HepG2 (cell line): ENCODE measurements around the gene CDK3. TPM values are rescaled to one million over a fixed set of nuclear protein-coding genes. Genes with fewer than 3 reads are reported as not detected.

Experiments
- FOXO1 ChIP-seq: sonication (generic); formaldehyde crosslinking; IDR thresholded peaks from 2 replicates; pipeline ENCODE4 v1.4.0; 2020; ENCODE audit warnings: missing genetic modification reagents
- KDM2A ChIP-seq: sonication (generic); formaldehyde crosslinking; IDR thresholded peaks from 2 replicates; pipeline ENCODE4 v1.4.0; 2020; ENCODE audit warnings: low read depth, missing genetic modification reagents, borderline replicate concordance
- LBX2 ChIP-seq: sonication (generic); formaldehyde crosslinking; IDR thresholded peaks from 2 replicates; pipeline ENCODE4 v1.5.0; 2020; ENCODE audit warnings: missing genetic modification reagents, mild to moderate bottlenecking, borderline replicate concordance
- NR1H2 ChIP-seq: sonication (generic); formaldehyde crosslinking; IDR thresholded peaks from 2 replicates; pipeline ENCODE4 v1.8.1; 2022; ENCODE audit warnings: low read depth, missing genetic modification reagents, borderline replicate concordance
- RFXANK ChIP-seq: IDR thresholded peaks from 2 replicates; pipeline ENCODE4 v1.6.1; 2016
- TCF7 ChIP-seq: sonication (generic); IDR thresholded peaks from 2 replicates; pipeline ENCODE4 v1.6.1; 2016; ENCODE audit warnings: antibody characterized with exemption, low read depth
- ZBTB39 ChIP-seq: sonication (generic); formaldehyde crosslinking; IDR thresholded peaks from 2 replicates; pipeline ENCODE4 v1.5.0; 2020; ENCODE audit warnings: missing genetic modification reagents
- ZBTB40 ChIP-seq, 2 experiments: fragments of 450-650 bp in 1 of 2; sonication (generic) in 1 of 2; formaldehyde crosslinking in 1 of 2; IDR thresholded peaks; 2 replicates each; pipeline versions ENCODE4 v1.6.1 to v1.8.0; 2016 to 2022; ENCODE audit warnings: antibody characterized with exemption in 1 of 2, mild to moderate bottlenecking in 1 of 2, missing genetic modification reagents in 1 of 2
- ZFP36 ChIP-seq: fragments of 150-350 bp; IDR thresholded peaks from 2 replicates; pipeline ENCODE4 v1.6.1; 2018; ENCODE audit warnings: borderline replicate concordance, low read length, low read depth; ENCODE audit not compliant: partially characterized antibody
- polyA plus RNA-seq, 8 experiments: library from polyadenylated mRNA; depleted of rRNA in 3 of 8; stranded (reverse) in 7 of 8; unstranded in 1 of 8; fragments of >200 nt; fragmentation: Illumina TruSeq in 4 of 8; extraction: Trizol in 4 of 8; gene quantifications; 2 replicates each; pipeline versions ENCODE4 v1.2.1 to v1.2.3, GENCODE V29; 2011 to 2016; ENCODE audit warnings: low read depth in 4 of 8, missing spikeins in 1 of 8, mixed read lengths in 1 of 8; ENCODE audit not compliant: insufficient read depth in 1 of 8
- total RNA-seq, 5 experiments: library from RNA; depleted of rRNA; stranded (reverse); fragments of >200 nt; fragmentation: Illumina TruSeq; extraction: Trizol; gene quantifications; 2 replicates each; pipeline ENCODE4 v1.2.3, GENCODE V29; 2016; ENCODE audit warnings: low read depth in 1 of 5

The CDK3 gene
- total and polyA plus RNA-seq, 2 of the 13 experiments (the other 11 are each of a cell fraction or from before 2014, with no cell fraction given) = 5.8 to 11.4 TPM

- TF ChIP-seq ZBTB40 (IDR thresholded peaks at IDR 0.05) (no peak), ZBTB40 (CRISPR knock-in tag; IDR thresholded peaks at IDR 0.05) (no peak), NR1H2 (CRISPR knock-in tag) (no peak), RFXANK (CRISPR knock-in tag) (no peak), LBX2 (no peak), KDM2A (CRISPR knock-in tag) (no peak), ZFP36 (no peak), TCF7 (no peak), ZBTB39 (no peak), FOXO1 (CRISPR knock-in tag) (no peak)
Observed at GRCh38 chr17:76049836-76050537, 49.3 kb downstream of the CDK3 start (continued).
